ENCODE measurements around the gene ACSL1.

- no peak for TF ChIP-seq EZH2 (IDR thresholded peaks at IDR 0.05; ENCODE audit: low read length, unreplicated experiment)
- TF ChIP-seq CTCF (conservative IDR thresholded peaks at IDR 0.05; ENCODE audit: low read depth, low read length), result no peak
- no peak for TF ChIP-seq EZH2phosphoT487 (IDR thresholded peaks at IDR 0.05; ENCODE audit: borderline replicate concordance, low read length)
These were observed 1.0 kb upstream of the ACSL1 start for GRCh38 chr4:184826691-184827270.
